IMR-90 (cell line): Measurements from ENCODE around the gene RFX2. TPM values are rescaled to one million over a fixed set of nuclear protein-coding genes. Genes with fewer than 3 reads are reported as not detected.

Source experiments
- ATAC-seq: fragments of 200-7000 bp; cut with Tn5 transposase; 2 replicates; pipeline ENCODE4 v1.9.1; 2020; ENCODE audit warnings: low read depth, mild to moderate bottlenecking, moderate library complexity
- BruUV-seq: library from RNA; stranded (reverse); fragments of 400-500 nt; replicated peaks from 2 replicates; lab custom pipeline; 2021; lab: Mats Ljungman, UMichigan
- CTCF ChIA-PET: fragments of 300-600 bp; formaldehyde crosslinking; extraction: SDS; loops from one replicate; lab custom pipeline; 2021; ENCODE audit warnings: antibody characterized with exemption; lab: Yijun Ruan, JAX
- POLR2A ChIA-PET: fragments of 300-600 bp; sonication (Branson Sonifier 250); formaldehyde crosslinking; loops from one replicate; lab custom pipeline; 2022; ENCODE audit warnings: antibody characterized with exemption; ENCODE audit not compliant: unreplicated experiment; lab: Charles Lee
- DNase-seq: peaks from one replicate; pipeline ENCODE4 v3.0.0; 2013
- H2AFZ ChIP-seq: replicated peaks from 2 replicates; pipeline ENCODE3; 2013; ENCODE audit warnings: low read length, mild to moderate bottlenecking; ENCODE audit not compliant: poor library complexity
- H2AK5ac ChIP-seq: 2 replicates; pipeline ENCODE4 v1.6.1; 2013; ENCODE audit warnings: low read depth, low read length, inconsistent platforms
- H2AK9ac ChIP-seq: replicated peaks from 2 replicates; pipeline ENCODE3; 2013; ENCODE audit warnings: mild to moderate bottlenecking, low read depth, low read length, moderate library complexity; ENCODE audit not compliant: poor library complexity
- H2BK120ac ChIP-seq: 2 replicates; pipeline ENCODE4 v1.6.1; 2013; ENCODE audit warnings: low read depth, low read length, inconsistent platforms
- H2BK15ac ChIP-seq: 3 replicates; pipeline ENCODE4 v1.6.1; 2013; ENCODE audit warnings: low read depth, low read length, inconsistent platforms
- H2BK20ac ChIP-seq: 2 replicates; pipeline ENCODE4 v1.6.1; 2013; ENCODE audit warnings: low read depth, mild to moderate bottlenecking, inconsistent platforms, low read length, moderate library complexity
- H2BK5ac ChIP-seq: 2 replicates; pipeline ENCODE4 v1.6.1; 2013; ENCODE audit warnings: mild to moderate bottlenecking, low read depth, low read length, inconsistent platforms; ENCODE audit not compliant: poor library complexity, severe bottlenecking
- H3K14ac ChIP-seq: replicated peaks from 2 replicates; pipeline ENCODE4 v1.6.1; 2013; ENCODE audit warnings: low read depth, low read length, inconsistent platforms
- H3K18ac ChIP-seq: 2 replicates; pipeline ENCODE4 v1.6.1; 2013; ENCODE audit warnings: low read depth, low read length, control low read depth
- H3K23ac ChIP-seq: 2 replicates; pipeline ENCODE4 v1.6.1; 2013; ENCODE audit warnings: low read depth, low read length, inconsistent platforms
- H3K27ac ChIP-seq: 2 replicates; pipeline ENCODE4 v1.5.1; 2013; ENCODE audit warnings: mild to moderate bottlenecking, control low read depth, low read length; ENCODE audit not compliant: insufficient read depth
- H3K27me3 ChIP-seq: 2 replicates; pipeline ENCODE4 v1.6.1; 2013; ENCODE audit warnings: low read length; ENCODE audit not compliant: control insufficient read depth, insufficient read depth
- H3K36me3 ChIP-seq: 2 replicates; pipeline ENCODE4 v1.6.1; 2013; ENCODE audit warnings: low read length, mixed read lengths; ENCODE audit not compliant: control insufficient read depth, insufficient read depth
- H3K4ac ChIP-seq: 2 replicates; pipeline ENCODE4 v1.6.1; 2013; ENCODE audit warnings: low read depth, low read length, inconsistent platforms
- H3K4me1 ChIP-seq: 2 replicates; pipeline ENCODE4 v1.6.1; 2013; ENCODE audit warnings: low read length, mixed read lengths; ENCODE audit not compliant: control insufficient read depth, insufficient read depth
- H3K4me2 ChIP-seq: 2 replicates; pipeline ENCODE4 v1.6.1; 2013; ENCODE audit warnings: low read depth, mild to moderate bottlenecking, control low read depth, low read length, moderate library complexity
- H3K4me3 ChIP-seq: 2 replicates; pipeline ENCODE4 v1.5.1; 2013; ENCODE audit warnings: low read depth, mild to moderate bottlenecking, control low read depth, low read length, moderate library complexity; ENCODE audit not compliant: insufficient read depth
- H3K56ac ChIP-seq: 2 replicates; pipeline ENCODE4 v1.6.1; 2013; ENCODE audit warnings: low read length, inconsistent platforms; ENCODE audit not compliant: insufficient read depth; ENCODE audit errors: extremely low read depth
- H3K79me1 ChIP-seq, 2 experiments: 2 replicates each; pipeline ENCODE4 v1.6.1; 2013; ENCODE audit warnings: low read length in 2 of 2, inconsistent platforms in 1 of 2, low read depth in 1 of 2
- H3K9ac ChIP-seq: 2 replicates; pipeline ENCODE4 v1.6.1; 2013; ENCODE audit warnings: low read depth, low read length, control low read depth
- H3K9me1 ChIP-seq: 2 replicates; pipeline ENCODE4 v1.6.1; 2013; ENCODE audit warnings: low read length, inconsistent platforms; ENCODE audit not compliant: insufficient read depth
- H3K9me3 ChIP-seq: 2 replicates; pipeline ENCODE4 v1.6.1; 2013; ENCODE audit warnings: low read length; ENCODE audit not compliant: control insufficient read depth, insufficient read depth
- H4K20me1 ChIP-seq: 2 replicates; pipeline ENCODE4 v1.6.1; 2013; ENCODE audit warnings: low read length, inconsistent platforms; ENCODE audit not compliant: insufficient read depth
- H4K5ac ChIP-seq: 2 replicates; pipeline ENCODE4 v1.6.1; 2013; ENCODE audit warnings: mild to moderate bottlenecking, low read depth, low read length, control low read depth
- H4K8ac ChIP-seq, 2 experiments: 2 replicates each; pipeline ENCODE4 v1.6.1; 2013; ENCODE audit warnings: low read depth in 2 of 2, low read length in 2 of 2, control low read depth in 1 of 2, inconsistent platforms in 1 of 2
- H4K91ac ChIP-seq: 2 replicates; pipeline ENCODE4 v1.6.1; 2013; ENCODE audit warnings: low read depth, low read length, inconsistent platforms; ENCODE audit not compliant: insufficient read depth
- CEBPB ChIP-seq: IDR thresholded peaks from 2 replicates; pipeline ENCODE4 v1.6.1; 2012; ENCODE audit warnings: low read depth, low read length, improper control_type of control experiment
- CTCF ChIP-seq: conservative IDR thresholded peaks from 2 replicates; pipeline ENCODE4 v1.5.1; 2012; ENCODE audit warnings: mild to moderate bottlenecking, low read depth, low read length, improper control_type of control experiment
- FOS ChIP-seq: fragments of 150-350 bp; IDR thresholded peaks from 2 replicates; pipeline ENCODE4 v1.6.1; 2016; ENCODE audit warnings: low read depth, low read length
- RCOR1 ChIP-seq: IDR thresholded peaks from 2 replicates; pipeline ENCODE4 v1.6.1; 2012; ENCODE audit warnings: mild to moderate bottlenecking, low read length, improper control_type of control experiment; ENCODE audit not compliant: insufficient replicate concordance
- SMC3 ChIP-seq: fragments of 150-350 bp; IDR thresholded peaks from 2 replicates; pipeline ENCODE4 v1.6.1; 2016; ENCODE audit warnings: low read depth, mild to moderate bottlenecking, antibody characterized with exemption, low read length, moderate library complexity
- WGBS, 2 experiments: methylation state at CpG; one replicate each; pipeline versions ENCODE4 v1.1.5 to v1.1.7; 2013; ENCODE audit warnings: missing lambda C conversion rate in 2 of 2; ENCODE audit not compliant: insufficient read length in 1 of 2; ENCODE audit errors: extremely low coverage in 2 of 2; 5-methylcytosine and 5-hydroxymethylcytosine counted together
- dilution Hi-C: fragments of 300-500 bp; cut with HindIII; formaldehyde crosslinking; loops from one replicate; pipeline ENCODE4 v1.14.3; 2018; ENCODE audit warnings: low sequenced_read_pairs; ENCODE audit not compliant: unreplicated experiment
- in situ Hi-C: fragments of 300-500 bp; cut with MboI; formaldehyde crosslinking; loops from 3 replicates; pipeline ENCODE4 v1.14.3; 2019; ENCODE audit warnings: low sequenced_read_pairs, inconsistent platforms, mixed read lengths
- intact Hi-C: fragments of 100-400 bp; cut with micrococcal nuclease; formaldehyde crosslinking; loops from 2 replicates; pipeline ENCODE4 v1.10.0; 2022
- polyA plus RNA-seq, 3 experiments: library from polyadenylated mRNA; depleted of rRNA; stranded (reverse); fragments of >200 nt; gene quantifications; 2 replicates each; pipeline ENCODE4 v1.2.3, GENCODE V29; 2012; ENCODE audit warnings: low replicate concordance in 1 of 3
- total RNA-seq: library from RNA; depleted of rRNA; stranded (reverse); fragments of >200 nt; gene quantifications from 2 replicates; pipeline ENCODE4 v1.2.3, GENCODE V29; 2012

RFX2 gene
- total and polyA plus RNA-seq, 2 of the 4 experiments (the other 2 are of a cell fraction): 2.2 to 4.9 TPM

- H3K79me1 ChIP-seq: no peaks in the 10 kb centered on the region
- no peak overlapping the region for H2BK20ac ChIP-seq
- H3K23ac ChIP-seq: no peak overlapping the region
- 96% methylated on average over 5 of the region's 7 CpGs; no CpG with 5 or more reads in 1 of the 2 experiments for WGBS, 2 experiments
- H4K20me1 ChIP-seq: no peaks in the 10 kb centered on the region
- DNase-seq (no peak), ATAC-seq (no peak)
- H3K14ac ChIP-seq: no peak overlapping the region
- H3K27ac ChIP-seq: no peak overlapping the region
- dilution Hi-C loops (no loop called here), intact Hi-C loops (loop anchor here (5.0 to 10.0 kb wide), 2 partner anchors 62 to 370 kb away; no protein-coding TSS in a partner anchor), in situ Hi-C loops (loop anchor here (10.0 kb wide), 1 partner anchor 260 kb away; no protein-coding TSS in a partner anchor)
- no peak overlapping the region for H2BK15ac ChIP-seq
- ChIA-PET CTCF (interaction anchor here (0.6 to 1.7 kb wide), 2 partner anchors 80 to 81 kb away, joined by 3 to 4 read pairs; no protein-coding TSS in a partner anchor), POLR2A (no interaction called here)
- H3K27me3 ChIP-seq: no peaks in the 10 kb centered on the region
- no peaks in the 10 kb centered on the region for H3K4me1 ChIP-seq
- no peak overlapping the region for H2AK9ac ChIP-seq
- no peak overlapping the region for H3K9ac ChIP-seq
- no peaks in the 10 kb centered on the region for H3K36me3 ChIP-seq
- TF ChIP-seq FOS (no peak), SMC3 (no peak), CEBPB (no peak), CTCF (no peak), RCOR1 (no peak)
- no peak overlapping the region for H3K4me3 ChIP-seq
- no peak overlapping the region for H3K4ac ChIP-seq
- H4K8ac ChIP-seq: no peak overlapping the region
- H4K5ac ChIP-seq: no peak overlapping the region
- no peaks in the 10 kb centered on the region for H3K9me3 ChIP-seq
- H2AK5ac ChIP-seq: no peak overlapping the region
- H2BK5ac ChIP-seq: no peak overlapping the region
- H3K9me1 ChIP-seq: no peaks in the 10 kb centered on the region
- no peak overlapping the region for H4K91ac ChIP-seq
- no peak overlapping the region for H2AFZ ChIP-seq
- H3K18ac ChIP-seq: no peak overlapping the region
- no peak overlapping the region for H2BK120ac ChIP-seq
- no peak overlapping the region for H3K4me2 ChIP-seq
- BruUV-seq: no TSS peak
- no peak overlapping the region for H3K56ac ChIP-seq
Measured at GRCh38 chr19:6045108-6045507, 65.2 kb downstream of the RFX2 start.
